Chondrocyte (in vitro differentiated cells): ENCODE results near the gene MYH10. TPM values are rescaled to one million over a fixed set of nuclear protein-coding genes. Genes with fewer than 3 reads are reported as not detected.

Source experiments
- DNase-seq: peaks from one replicate; pipeline ENCODE4 v3.0.0; 2021; ENCODE audit warnings: mixed read lengths, low spot score
- H3K27ac Mint-ChIP-seq: one replicate; pipeline ENCODE4 v1.8.0; 2021; ENCODE audit warnings: mild to moderate bottlenecking, moderate library complexity, mixed read lengths; ENCODE audit not compliant: unreplicated experiment
- H3K27me3 Mint-ChIP-seq: 2 replicates; pipeline ENCODE4 v1.8.0; 2021; ENCODE audit warnings: low read depth, mixed read lengths
- H3K36me3 Mint-ChIP-seq: 2 replicates; pipeline ENCODE4 v1.8.0; 2021; ENCODE audit warnings: low read depth, mixed read lengths
- H3K4me1 Mint-ChIP-seq: 2 replicates; pipeline ENCODE4 v1.8.0; 2021; ENCODE audit warnings: low read depth, mild to moderate bottlenecking, mixed read lengths
- H3K4me3 Mint-ChIP-seq: one replicate; pipeline ENCODE4 v1.8.0; 2021; ENCODE audit warnings: mild to moderate bottlenecking, moderate library complexity, mixed read lengths; ENCODE audit not compliant: unreplicated experiment
- H3K9me3 Mint-ChIP-seq: 2 replicates; pipeline ENCODE4 v1.8.0; 2021; ENCODE audit warnings: low read depth, mixed read lengths
- CTCF ChIP-seq: fragments of 200-600 bp; sonication (generic); IDR thresholded peaks from 2 replicates; pipeline ENCODE4 v1.5.0; 2021; ENCODE audit warnings: antibody characterized with exemption, mild to moderate bottlenecking, moderate library complexity
- total RNA-seq: library from RNA; stranded (reverse); gene quantifications from 3 replicates; pipeline ENCODE4 v1.2.1, GENCODE V29; 2021

Gene MYH10
- total RNA-seq, 1 donor from 2014 or later = 296 TPM

GRCh38 chr17:8619294-8619693, 11.2 kb downstream of the MYH10 start:
- Mint-ChIP-seq H3K27me3 (no peaks in the 10 kb centered on the region), H3K4me1 (peaks cover 80% of the 10 kb centered on the region), H3K36me3 (peaks cover 26% of the 10 kb centered on the region), H3K4me3 (no peak overlapping the region), H3K9me3 (no peaks in the 10 kb centered on the region), H3K27ac (peak overlapping the region; percentile 87)
- no peak for DNase-seq
- TF ChIP-seq CTCF = no peak

GRCh38 chr17:8618825-8619224, 11.7 kb downstream of the MYH10 start:
- H3K36me3 Mint-ChIP-seq = peaks cover 26% of the 10 kb centered on the region
- H3K27me3 Mint-ChIP-seq = no peaks in the 10 kb centered on the region
- TF ChIP-seq CTCF = no peak
- no peak for DNase-seq
- H3K27ac Mint-ChIP-seq = peak overlapping the region; percentile 87
- peaks cover 79% of the 10 kb centered on the region for H3K4me1 Mint-ChIP-seq
- no peaks in the 10 kb centered on the region for H3K9me3 Mint-ChIP-seq
- H3K4me3 Mint-ChIP-seq = no peak overlapping the region

- TF ChIP-seq CTCF = no peak
- Mint-ChIP-seq H3K27ac (peak overlapping the region; percentile 22), H3K9me3 (peaks cover 2% of the 10 kb centered on the region), H3K4me3 (no peak overlapping the region), H3K4me1 (peaks cover 80% of the 10 kb centered on the region), H3K36me3 (peaks cover 8% of the 10 kb centered on the region), H3K27me3 (no peaks in the 10 kb centered on the region)
- no peak for DNase-seq
Observed at GRCh38 chr17:8614988-8615387, 15.5 kb downstream of the MYH10 start.

- peak; percentile 21 for TF ChIP-seq CTCF
- Mint-ChIP-seq H3K4me3 (peak overlapping the region; percentile 60), H3K27me3 (no peaks in the 10 kb centered on the region), H3K36me3 (peaks cover 4% of the 10 kb centered on the region), H3K27ac (peak overlapping the region; percentile 94), H3K9me3 (peaks cover 2% of the 10 kb centered on the region), H3K4me1 (peaks cover 88% of the 10 kb centered on the region)
- DNase-seq = no peak
Observed at GRCh38 chr17:8611619-8612298, 18.8 kb downstream of the MYH10 start.

- H3K36me3 Mint-ChIP-seq = peaks cover 2% of the 10 kb centered on the region
- peak overlapping the region; percentile 60 for H3K4me3 Mint-ChIP-seq
- H3K27me3 Mint-ChIP-seq = no peaks in the 10 kb centered on the region
- H3K9me3 Mint-ChIP-seq = peaks cover 2% of the 10 kb centered on the region
- DNase-seq = no peak
- peaks cover 91% of the 10 kb centered on the region for H3K4me1 Mint-ChIP-seq
- peak overlapping the region; percentile 94 for H3K27ac Mint-ChIP-seq
- TF ChIP-seq CTCF = no peak
Observed at GRCh38 chr17:8611137-8611536, 19.4 kb downstream of the MYH10 start.
